HG02610 (cell line): ENCODE results near the gene ZBTB38.

Experiments
- ATAC-seq: cut with Tn5 transposase; IDR thresholded peaks from one replicate; pipeline ENCODE4 v1.9.1; 2021; ENCODE audit warnings: mild to moderate bottlenecking, moderate library complexity; ENCODE audit not compliant: unreplicated experiment

ZBTB38 gene

DNA sequence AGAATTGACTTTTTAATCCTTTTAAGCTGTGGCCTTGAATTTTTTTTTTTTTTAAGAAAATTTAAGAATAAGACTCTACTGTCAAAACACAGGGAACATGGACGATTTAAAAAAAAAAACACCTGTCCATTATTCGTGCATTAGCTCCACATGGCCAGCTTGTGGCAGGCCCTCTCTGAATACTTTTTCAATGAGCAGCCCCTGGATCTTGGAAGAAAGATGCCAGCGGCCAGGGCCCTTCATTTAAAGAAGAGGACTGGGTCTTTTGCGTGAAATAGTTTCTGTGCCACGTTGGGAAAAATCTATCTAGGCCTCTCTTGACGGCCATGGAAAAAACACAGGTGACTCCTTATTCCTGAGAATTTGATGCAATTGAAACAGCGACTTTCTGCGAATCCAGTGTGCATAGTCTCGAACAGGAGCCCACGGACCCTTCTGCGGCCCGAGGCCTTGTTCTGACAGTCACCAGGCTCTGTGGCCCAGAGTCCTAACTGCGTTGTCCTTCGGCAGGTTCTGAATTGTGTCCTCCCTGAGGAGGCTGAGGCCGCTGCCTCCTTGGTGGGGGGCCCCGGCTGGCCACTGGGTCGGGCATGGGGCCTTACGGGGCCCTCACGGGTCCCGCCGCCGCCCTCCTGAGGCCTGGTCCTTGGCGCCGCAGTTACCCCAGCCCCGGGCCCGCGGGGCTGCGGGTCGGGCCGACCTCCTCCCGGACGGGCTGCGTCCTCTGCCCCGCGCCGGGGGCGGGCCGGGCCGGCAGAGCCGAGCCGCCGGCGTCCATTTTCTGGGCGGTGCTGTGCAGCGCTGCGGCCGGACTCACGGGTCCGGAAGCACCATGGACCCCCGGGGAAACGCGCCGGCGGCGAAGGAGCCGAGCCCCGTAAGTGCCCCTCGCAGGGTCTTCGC lies 33.5 kb downstream of the ZBTB38 start:
- ATAC-seq: peak; percentile 57

GRCh38 chr3:141402476-141403171 lies 34.3 kb downstream of the ZBTB38 start:
- ATAC-seq: peak; percentile 54

DNA sequence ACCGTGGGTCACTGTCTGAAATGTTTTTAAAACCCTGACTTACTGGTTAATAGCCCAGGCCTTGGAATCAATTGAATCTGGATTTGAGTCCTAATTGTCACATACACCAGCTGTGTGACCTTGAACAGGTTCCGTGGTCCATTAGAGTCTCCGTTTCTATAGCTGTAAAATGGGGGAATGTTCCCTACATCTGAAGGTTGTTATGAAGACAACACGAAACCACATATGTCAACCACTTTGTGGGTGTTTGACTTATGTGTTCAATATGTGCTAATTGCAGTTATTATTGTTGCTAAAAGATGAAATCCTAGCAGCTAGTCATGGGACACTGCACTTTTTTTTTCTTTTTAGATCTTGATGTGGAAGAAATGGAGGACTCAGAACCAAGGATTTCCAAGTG lies 35.3 kb downstream of the ZBTB38 start:
- no peak for ATAC-seq

DNA sequence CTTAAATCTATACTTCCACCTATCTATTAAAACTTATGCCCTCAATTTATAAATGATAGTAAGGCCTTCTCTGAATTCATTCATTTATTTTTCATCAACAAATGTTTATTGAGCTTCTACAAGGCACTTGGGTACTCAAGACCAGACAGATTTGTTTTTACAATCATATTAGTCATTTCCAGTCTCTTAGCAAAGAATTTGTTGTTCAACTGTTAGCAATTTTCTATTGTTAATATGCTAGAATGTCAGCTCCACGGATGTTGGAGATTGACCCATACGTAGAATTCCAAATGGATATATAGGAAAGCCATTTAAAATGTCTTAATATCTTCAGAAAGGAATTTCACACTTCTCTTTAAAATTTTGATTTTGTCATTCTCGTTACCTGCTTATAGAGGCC lies 36.7 kb downstream of the ZBTB38 start:
- ATAC-seq: no peak

GRCh38 chr3:141405591-141405990 lies 37.3 kb downstream of the ZBTB38 start:
- no peak for ATAC-seq

DNA sequence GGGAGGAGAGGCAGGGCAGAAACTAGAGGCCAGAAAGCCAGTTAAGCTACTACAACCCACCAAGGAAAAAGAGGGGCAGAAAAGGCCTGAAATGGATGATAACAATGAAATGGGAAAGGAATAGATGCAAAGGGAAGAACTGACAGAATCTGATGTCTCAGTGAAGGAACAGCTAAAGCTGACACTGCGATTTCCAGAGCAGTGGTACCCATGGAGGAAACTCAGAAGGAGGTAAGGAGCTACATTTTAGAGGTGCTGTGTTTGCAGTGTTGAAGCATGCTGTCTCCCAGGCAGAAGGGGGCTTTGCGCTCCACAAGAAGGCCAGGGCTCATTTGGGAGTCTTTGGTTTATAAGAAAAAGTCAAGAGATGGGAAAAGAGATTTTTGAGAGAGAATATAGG lies 38.0 kb downstream of the ZBTB38 start:
- no peak for ATAC-seq

GRCh38 chr3:141407047-141407446 lies 38.7 kb downstream of the ZBTB38 start:
- ATAC-seq: no peak

- no peak for ATAC-seq
Observed at GRCh38 chr3:141407825-141408224, 39.5 kb downstream of the ZBTB38 start.

DNA sequence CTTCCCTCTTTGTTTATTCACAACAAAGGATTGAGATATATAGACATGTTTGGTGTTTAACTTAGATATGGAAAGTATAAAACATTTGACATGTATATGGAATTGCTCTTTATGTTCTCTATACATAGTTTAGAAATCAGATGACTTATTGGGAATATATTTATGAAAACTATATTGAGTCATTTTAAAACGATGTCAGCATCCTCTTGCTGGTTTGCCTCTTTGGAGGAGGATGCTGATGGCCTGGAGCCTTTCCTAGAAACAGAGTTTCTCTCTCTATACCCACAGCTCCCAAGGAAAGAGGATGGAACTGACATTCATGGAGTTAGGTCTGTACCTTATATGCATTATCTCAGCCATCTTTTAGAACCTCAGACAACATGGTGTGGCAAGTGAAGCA lies 40.3 kb downstream of the ZBTB38 start:
- ATAC-seq: no peak

GRCh38 chr3:141409940-141410241 lies 41.6 kb downstream of the ZBTB38 start:
- ATAC-seq: no peak

GRCh38 chr3:141410408-141410807 lies 42.1 kb downstream of the ZBTB38 start:
- ATAC-seq: no peak

- ATAC-seq: no peak
Observed at GRCh38 chr3:141410846-141411245, 42.5 kb downstream of the ZBTB38 start.

DNA sequence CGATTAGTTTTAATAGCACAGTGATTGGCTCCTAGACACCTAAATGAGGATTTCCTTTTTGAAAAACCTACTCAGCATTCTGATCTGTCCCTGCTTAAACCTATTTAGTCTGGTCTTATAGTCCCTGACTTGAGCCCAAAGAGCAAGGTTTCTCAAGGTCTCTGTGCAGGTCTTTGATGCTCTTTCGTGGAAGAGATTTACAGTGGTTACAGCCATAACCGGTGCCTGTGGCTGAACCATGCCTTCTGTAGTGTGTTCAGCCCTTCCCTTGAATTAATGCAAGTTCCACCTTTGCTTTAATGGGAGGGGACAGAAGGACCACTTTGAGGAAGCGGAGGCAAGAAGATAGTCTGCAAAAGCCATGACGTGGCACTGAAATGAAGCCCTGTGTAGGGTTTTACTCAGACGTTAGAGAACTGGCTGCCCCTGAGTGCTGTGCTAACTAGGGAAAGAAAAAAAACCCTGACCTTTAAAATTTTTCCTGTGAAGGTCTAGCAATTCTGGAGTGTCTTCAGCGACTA lies 43.0 kb downstream of the ZBTB38 start:
- no peak for ATAC-seq

GRCh38 chr3:141412087-141412935 lies 44.0 kb downstream of the ZBTB38 start:
- peak; percentile 38 for ATAC-seq

- no peak for ATAC-seq
Observed at GRCh38 chr3:141412936-141413354, 44.6 kb downstream of the ZBTB38 start.

- no peak for ATAC-seq
Observed at GRCh38 chr3:141413391-141413790, 45.1 kb downstream of the ZBTB38 start.

GRCh38 chr3:141413801-141414689 lies 45.7 kb downstream of the ZBTB38 start:
- ATAC-seq: no peak

DNA sequence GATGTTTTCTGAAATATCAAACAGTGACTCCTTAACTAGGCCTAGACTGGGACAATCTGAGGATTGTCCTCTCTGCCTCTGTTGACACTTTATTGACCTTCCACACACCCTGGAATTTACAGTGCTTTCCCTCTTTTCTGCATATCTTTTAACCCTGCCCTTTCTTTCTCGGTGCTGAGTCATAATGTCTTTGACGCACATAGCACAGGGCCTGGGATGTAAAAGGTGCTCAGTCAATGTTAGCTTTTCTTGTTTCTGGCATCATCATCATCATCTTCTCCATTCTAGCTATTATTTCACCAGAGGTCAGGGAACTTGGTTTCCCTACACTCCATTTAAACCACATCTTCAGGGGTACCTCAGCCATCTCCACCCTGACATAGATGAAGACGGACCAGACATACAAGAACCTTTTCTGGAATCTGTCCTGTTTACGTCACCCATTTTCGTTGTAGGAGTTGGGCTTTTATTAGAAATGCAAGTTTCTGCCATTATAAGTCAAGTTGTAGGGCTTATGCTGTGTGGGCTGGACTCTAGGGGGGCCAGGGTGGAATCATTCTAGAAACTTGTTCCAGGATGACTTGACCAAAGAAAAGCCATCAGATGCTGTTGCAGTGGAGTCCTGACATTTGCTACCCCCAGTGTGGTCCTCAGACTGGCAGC lies 46.6 kb downstream of the ZBTB38 start:
- no peak for ATAC-seq

DNA sequence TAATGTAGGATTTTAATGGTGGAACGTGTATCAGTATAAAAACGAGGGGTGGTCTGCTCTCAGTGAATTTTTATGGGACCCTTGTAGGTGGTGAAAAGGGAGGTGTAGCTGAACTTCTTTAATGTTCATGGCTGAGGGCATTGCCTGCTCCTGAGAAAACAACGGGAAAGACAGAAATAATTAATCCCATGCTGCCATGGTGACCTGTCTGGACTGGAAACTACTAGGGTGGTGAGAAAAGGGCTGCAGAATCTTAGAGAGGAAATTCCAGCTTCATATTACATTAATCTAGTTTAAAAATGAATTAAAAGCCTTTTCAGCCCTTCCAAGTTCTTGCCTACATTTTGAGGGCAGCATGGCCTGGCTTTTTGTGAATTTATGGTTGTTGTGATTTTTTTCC lies 47.6 kb downstream of the ZBTB38 start:
- ATAC-seq: no peak
